Pulmonary artery endothelial cell (primary cell): ENCODE data around the gene MATN1. TPM values are rescaled to one million over a fixed set of nuclear protein-coding genes. Genes with fewer than 3 reads are reported as not detected.
"Not testable (repeated sequence)": the region's sequence is repeated elsewhere in the genome, so short reads cannot be mapped to it uniquely, and the experiment has no call there.

Experiments used
- DNase-seq: peaks from one replicate; pipeline ENCODE4 v3.0.0-alpha.2; 2011; ENCODE audit warnings: low read depth, low spot score
- total RNA-seq: library from RNA; depleted of rRNA; stranded (reverse); fragments of >200 nt; gene quantifications from 2 replicates; pipeline ENCODE4 v1.2.3, GENCODE V29; 2014

Gene MATN1
- total RNA-seq, 1 donor from 2014 or later, result not detected

DNA sequence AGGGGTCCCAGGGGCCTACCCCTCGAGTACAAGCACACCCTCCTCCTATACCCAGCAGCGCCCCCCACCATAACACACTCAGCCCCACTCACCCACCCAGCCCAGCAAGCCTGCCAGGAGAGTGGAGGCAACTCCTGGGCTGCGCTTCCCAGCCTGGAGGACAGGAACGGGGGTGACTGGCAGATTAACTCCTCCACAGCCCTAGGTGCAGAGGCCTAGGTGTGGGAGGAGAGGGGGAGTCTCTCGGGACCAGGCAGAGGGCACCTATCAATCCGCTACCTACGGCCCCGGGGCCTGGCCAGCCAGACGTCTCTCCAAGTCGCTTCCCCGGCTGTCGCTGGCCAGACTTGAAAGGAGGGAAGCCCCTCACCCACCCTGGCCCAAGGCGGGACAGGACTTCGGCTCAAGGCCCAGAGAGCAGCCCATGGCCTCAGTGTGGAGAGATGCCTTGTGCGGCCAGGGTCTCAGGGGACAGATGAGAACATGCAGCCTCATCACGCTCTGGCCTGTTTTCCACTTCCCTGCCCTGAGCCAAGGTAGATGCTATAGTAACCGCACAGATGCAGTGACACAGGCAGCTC is 24.9 kb downstream of the MATN1 start:
- DNase-seq, result no peak

DNA sequence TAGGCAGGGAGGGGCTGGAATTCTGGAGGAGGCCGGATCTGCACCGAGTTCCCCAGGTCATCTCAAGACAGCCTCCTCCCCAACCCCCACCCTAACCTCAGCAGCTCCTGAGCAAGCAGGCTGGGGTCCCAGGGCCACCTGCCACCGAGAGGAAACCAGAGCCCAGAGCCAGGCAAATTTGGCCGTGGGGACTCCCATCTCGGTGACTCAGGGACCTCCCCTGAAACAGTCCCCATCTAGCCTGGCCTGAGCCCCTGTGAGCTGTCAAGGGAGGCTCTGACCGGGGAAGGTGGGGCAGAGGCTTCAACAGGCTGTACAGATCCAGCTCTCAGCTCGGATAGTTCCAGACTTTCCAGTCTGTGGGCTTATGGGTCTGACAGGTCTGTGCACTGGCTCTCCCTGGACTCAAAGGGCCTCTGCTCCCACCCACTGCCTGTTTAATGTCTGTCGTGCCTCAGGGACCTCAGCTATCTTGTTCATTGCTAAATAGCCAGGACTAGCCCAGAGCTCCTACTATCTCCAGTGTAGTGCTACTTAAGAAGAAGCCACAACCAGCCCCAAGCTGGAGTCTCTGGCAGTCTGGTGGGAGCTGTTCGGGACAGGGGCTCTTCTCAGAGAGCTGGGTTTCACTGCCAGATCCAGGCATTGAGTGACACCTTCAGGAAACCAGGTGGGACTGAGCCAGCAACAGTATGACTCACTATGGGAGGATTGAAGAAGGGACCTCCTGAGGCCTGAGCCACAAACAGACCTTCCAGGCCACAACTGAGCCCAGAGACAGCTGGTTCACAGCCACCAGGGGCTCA is 25.6 kb downstream of the MATN1 start:
- no peak for DNase-seq

DNA sequence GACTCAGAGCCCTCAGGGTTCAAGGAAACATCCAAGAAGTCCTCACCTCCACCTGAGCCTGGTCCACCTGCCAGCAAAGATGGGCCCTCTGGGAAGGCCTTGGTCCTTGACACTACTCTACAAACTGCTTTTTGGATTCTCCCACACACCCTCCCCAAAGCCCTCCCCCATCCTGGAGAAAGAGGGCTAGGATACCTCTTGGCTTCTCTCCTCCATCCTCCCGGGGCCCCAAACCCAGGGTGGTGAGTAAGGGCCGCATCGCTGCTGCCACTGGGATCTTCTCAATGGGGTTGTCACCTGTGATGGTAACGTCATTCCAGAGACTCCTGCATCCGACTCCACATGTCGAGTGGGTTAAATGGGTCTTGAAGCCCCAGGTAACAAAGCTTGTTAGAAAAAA is 26.6 kb downstream of the MATN1 start:
- no peak for DNase-seq

DNA sequence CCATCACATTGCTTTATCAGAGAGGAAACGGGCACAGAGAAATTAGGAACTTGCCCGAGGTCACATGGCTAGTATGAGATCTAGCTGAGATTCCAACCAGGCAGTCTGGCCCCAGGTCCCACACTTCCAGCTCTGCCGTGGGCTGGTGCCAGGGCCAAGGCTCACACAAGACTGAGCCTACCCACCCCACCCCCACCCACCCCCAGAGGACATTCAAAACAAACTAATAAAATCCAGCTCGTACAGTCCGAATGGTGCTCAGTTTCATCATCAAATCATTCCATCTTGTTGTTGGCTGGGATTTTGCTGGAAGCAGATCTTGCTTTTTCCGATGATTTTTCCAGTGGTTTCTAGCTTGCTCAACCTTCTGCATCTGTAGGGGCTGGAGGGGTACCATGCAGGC is 27.9 kb downstream of the MATN1 start:
- DNase-seq, result no peak

DNA sequence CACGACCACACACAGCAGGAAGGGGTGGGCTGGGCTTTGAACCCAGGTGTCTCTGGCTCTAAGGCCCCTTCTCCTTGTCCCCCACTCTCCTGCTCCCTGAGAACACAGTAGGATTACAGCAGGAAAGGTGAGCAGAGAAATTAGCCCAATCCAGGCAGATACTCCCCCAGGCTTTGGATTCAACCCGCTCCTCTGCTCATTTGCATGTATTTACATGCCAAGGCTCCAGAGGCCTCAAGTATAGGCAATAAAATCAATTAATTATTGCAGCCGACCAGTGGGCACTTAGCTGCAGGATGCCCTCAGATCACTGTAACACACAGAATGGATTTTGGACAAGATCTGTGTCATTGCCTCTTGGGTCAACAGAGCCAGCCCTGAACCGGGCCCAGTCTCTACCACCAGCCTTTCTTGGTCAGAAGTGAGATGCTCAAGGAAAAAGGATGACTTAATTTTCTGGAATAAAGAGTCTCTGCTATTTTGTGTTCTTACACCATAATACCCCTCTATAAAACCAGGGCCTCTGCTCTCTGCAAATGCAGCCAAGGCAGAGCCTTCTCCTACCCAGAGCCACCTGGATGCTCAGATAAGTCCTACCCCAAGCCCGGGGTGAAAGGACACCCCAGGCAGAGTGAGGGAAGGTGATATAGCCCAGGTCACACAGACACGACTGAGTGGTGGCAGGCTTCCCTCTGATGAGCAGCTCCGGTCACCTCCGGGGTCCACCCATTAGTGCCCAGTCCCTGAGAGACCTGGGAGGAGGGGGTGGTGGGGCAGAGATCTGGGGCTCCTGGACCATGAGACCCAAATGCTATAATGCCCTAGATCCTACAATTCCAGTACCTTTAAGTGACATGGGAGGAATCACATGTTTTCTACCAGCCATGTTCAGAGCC is 28.9 kb downstream of the MATN1 start:
- DNase-seq, result no peak

- DNase-seq, result no peak
Measured at GRCh38 chr1:30693822-30694221, 29.6 kb downstream of the MATN1 start.

DNA sequence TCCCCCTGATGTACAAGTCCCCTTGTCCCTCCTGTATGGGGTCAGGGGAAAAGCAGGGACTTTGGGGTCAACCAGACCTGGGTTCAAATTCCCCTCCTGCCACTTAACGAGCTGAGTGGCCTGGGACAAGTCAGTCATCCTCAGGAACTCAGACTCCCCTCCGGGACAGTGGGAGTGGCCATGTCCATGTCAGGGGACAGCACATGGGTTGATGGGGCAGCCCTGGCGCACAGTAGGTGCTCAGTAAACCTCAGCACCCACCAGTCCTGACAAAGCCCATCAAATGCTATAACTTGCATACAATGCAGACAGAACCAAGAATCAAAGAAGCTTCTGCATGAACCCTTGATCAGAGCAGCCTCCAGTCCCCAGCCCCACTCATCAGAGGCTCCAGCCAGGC is 30.0 kb downstream of the MATN1 start:
- no peak for DNase-seq

DNA sequence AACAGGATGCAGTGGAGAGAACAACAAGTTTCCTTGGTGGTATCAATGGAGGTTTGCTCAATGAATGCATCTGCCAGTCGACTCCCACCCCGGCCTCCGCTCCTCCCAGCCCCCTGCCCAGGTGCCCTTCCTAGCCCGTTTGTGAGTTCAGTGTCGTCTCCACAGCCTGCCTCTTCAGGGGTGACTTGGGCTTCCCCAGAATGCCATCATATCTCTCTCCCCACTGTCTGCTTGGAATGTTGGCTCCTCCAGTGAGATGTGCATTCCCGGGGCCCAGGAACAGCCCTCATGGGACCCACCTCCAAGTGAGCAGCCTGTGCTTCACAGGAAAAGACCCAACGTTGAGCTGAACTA is 30.5 kb downstream of the MATN1 start:
- no peak for DNase-seq

DNA sequence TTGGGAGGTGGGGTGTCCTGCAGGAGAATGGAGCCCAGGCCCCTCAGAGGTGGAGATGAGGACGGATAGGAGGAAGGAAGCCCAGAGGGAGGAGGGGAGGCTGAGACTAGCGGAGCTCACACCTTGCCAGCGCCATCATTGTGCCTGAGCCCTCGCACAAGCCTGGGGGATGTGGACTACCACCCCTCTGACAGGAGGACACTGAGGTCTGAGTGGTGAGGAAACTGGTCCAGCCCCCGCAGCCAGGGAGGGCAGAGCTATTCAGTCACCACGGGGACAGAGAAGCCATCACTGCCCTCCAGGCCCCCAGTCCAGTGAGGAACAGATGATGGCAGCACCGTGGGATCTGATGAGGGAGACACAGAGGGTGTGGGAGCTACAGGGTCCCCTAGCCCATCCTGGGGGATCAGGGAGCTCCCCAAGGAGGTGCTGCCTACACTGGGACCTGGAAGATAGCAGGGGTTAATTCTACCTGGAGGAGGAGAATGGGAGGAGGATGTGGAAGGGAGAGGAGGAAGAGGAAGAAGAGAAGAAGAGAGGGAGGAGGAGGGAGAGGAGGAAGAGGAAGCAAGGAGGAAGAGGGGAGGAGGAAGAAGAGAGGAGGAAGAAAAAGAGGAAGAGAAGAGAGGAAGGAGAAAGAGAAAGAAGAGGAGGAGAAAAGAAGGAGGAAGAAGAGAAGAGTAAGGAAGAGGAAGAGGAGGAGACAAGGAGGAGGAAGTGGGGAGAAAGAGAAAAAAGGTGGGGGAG is 31.0 kb downstream of the MATN1 start:
- DNase-seq, result no peak

DNA sequence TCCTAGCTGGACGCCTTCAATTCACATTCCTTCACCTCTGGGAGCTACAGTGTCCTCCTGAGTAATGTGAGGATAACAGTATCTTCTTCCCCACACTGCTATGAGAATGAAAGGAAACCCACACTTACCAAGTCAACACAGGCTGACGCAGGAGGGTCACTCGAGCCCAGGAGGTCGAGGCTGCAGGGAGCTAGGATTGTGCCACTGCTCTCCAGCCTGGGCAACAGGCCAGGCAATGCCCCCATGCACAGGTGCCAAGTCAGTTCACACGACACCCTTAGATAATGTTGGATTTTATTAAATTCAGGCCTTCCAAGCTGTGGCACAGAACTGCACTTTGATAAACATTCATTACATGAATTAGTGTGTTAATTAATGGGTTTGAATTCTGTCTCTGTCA is 31.9 kb downstream of the MATN1 start:
- no peak for DNase-seq

- DNase-seq, result no peak
Measured at GRCh38 chr1:30689901-30690645, 33.3 kb downstream of the MATN1 start.

DNA sequence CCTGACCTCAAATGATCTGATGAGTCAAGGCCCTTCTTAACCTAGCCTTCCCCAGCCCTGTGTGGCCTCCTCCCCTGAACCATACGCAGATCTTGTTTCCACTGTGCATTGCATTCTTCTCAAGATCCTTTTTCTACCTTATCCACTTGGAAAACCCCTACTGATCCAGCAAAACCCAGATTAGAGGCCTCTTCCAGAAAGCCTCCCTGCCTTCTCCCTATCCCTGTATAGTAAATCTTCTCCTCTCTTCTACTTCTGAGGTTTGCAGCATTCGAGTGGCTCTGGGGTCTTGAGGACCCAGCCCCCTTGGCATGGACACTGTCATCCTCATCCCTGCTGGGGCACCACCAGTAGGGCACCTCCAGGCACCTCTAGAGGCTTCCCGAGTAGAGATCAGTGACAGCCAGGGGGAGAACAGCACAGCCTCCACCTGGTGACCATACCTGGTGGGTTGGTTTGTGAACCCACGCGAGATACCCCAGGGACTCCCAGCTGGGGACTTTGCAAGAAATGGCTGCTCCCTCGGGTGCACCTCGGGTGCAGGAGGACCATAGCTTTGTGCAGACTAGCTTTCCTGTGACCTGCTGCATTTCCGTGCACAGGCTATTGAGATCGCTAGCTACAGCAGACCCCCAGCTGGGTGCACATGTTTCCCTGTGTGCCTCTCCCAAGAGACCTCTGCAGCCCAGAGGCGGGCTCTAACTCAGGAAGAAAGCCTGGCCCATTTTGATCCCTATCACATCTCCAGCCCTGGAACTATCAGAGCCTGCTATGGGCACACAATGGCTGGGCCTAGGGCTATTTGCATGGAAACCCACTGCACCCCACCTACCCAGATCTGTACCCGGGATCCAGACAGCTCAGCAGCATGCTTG is 34.2 kb downstream of the MATN1 start:
- DNase-seq, result no peak

GRCh38 chr1:30688516-30688915 is 34.9 kb downstream of the MATN1 start:
- not testable (repeated sequence) for DNase-seq

DNA sequence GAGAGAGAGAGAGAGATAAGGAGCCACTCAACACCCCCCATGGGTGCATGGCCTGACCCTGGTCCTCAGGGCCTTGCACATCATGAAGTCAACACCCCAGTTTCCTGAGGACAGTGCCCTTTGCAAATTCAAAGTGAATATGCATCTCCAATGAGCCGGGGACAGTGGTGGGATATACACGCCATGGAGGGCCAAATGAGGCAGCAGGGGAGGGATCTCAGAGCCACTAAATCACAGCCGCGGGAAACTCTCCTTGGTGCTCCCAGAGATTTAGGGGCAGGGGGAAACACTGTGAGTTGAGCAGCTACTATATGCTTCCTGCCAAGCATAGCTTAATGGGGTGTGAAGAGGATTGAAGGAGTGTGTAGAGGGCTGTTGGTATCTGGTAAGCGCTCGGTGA is 35.5 kb downstream of the MATN1 start:
- no peak for DNase-seq

- DNase-seq, result no peak
Measured at GRCh38 chr1:30686236-30686935, 37.0 kb downstream of the MATN1 start.

- DNase-seq, result no peak
Measured at GRCh38 chr1:30685796-30686165, 37.6 kb downstream of the MATN1 start.

DNA sequence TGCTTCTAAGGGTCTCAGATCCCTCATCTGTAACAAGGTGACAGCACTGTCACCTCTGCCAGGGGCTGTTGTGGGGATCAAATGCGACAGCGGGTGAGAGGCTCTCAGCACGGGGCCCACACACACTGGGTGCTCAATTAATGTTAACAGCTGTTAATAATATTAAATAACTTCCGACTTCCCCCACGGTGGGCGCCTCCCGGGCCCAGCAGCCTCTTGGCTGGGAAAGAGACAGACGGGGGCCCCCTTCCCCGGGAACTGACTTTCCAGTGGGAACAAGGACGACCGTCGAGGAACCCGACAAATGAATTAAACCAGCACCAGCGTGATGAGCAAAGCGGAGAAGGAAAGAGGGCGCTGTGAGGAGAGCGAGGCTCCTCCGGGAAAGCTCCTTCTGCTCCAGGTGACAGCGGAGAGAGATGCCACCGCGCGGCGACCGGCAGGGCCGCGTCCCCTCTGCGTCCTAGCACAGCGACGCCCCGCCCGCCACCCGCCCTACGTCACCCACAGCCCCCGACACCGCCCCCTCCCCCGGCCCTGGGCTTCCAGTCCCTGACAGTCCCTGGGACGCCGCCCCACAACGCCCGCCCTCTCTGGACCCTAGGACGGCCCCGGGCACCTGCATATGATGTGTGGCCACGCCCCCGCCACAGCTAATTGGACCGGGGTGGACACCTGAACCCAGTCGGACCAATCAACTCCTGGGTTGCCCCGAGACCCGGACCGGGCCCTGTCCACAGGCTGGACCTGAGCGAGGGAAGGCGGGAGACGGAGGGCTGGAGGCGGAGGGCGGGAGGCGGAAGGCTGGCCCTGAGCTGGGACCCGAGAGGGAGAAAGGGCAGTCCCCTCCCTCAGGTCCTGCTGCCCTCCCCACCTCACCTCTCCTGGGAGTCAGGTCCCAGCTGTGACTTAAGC is 38.2 kb downstream of the MATN1 start:
- no peak for DNase-seq

DNA sequence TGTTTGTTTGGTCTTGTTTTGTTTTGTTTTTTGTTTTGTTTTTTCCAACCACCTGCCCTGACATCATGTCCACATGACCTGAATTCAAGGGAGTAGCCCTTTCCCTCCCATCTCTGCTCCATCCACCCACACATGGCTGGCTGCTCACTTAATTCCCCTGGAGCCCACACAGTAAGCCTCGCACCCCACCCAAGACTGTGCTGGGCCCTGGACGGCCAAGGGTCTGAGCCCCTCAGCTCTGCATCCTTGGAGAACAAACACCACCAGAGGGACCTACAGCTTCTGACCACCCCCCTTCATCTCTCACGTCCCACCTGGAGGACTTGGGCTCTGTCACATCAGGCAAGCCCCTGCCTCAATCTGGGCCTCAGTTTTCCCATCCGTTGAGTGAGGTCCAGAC is 39.1 kb downstream of the MATN1 start:
- no peak for DNase-seq
